K562 (cell line): ENCODE data around the gene AFDN. TPM values are rescaled to one million over a fixed set of nuclear protein-coding genes. Genes with fewer than 3 reads are reported as not detected.

ENCODE experiments used
- ARHGAP35 ChIP-seq: fragments of 450-650 bp; IDR thresholded peaks from 2 replicates; pipeline ENCODE4 v1.6.1; 2018; ENCODE audit not compliant: partially characterized antibody
- BMI1 ChIP-seq: fragments of 150-350 bp; IDR thresholded peaks from 2 replicates; pipeline ENCODE4 v1.6.1; 2014; ENCODE audit warnings: low read length
- KDM1A ChIP-seq, 2 experiments: fragments of 450-650 bp; IDR thresholded peaks; 2 replicates each; pipeline ENCODE4 v1.6.1; 2016; ENCODE audit warnings: mild to moderate bottlenecking in 2 of 2
- KHSRP ChIP-seq: fragments of 450-650 bp; IDR thresholded peaks from 2 replicates; pipeline ENCODE4 v1.6.1; 2017
- MLLT1 ChIP-seq, 2 experiments: fragments of 450-650 bp; IDR thresholded peaks; 2 replicates each; pipeline ENCODE4 v1.6.1; 2016
- NR0B1 ChIP-seq: fragments of 450-650 bp; IDR thresholded peaks from one replicate; pipeline ENCODE4 v1.6.1; 2018; ENCODE audit warnings: mild to moderate bottlenecking, moderate library complexity; ENCODE audit not compliant: partially characterized antibody
- POLR2G ChIP-seq: fragments of 200-400 bp; formaldehyde crosslinking; IDR thresholded peaks from 2 replicates; pipeline ENCODE4 v1.6.1; 2017; ENCODE audit warnings: low read depth, mild to moderate bottlenecking, antibody characterized with exemption, low read length, moderate library complexity
- SAFB2 ChIP-seq: fragments of 200-400 bp; formaldehyde crosslinking; IDR thresholded peaks from 2 replicates; pipeline ENCODE4 v1.6.1; 2018; ENCODE audit warnings: borderline replicate concordance, low read length, low read depth, moderate library complexity; ENCODE audit not compliant: severe bottlenecking
- SMARCE1 ChIP-seq: fragments of 450-650 bp; IDR thresholded peaks from 2 replicates; pipeline ENCODE4 v1.7.1; 2016; ENCODE audit warnings: mild to moderate bottlenecking
- SNRNP70 ChIP-seq: fragments of 200-400 bp; formaldehyde crosslinking; optimal IDR thresholded peaks from 2 replicates; pipeline ENCODE3; 2017; ENCODE audit warnings: low read depth, low read length
- SRSF1 ChIP-seq: fragments of 200-400 bp; formaldehyde crosslinking; IDR thresholded peaks from 2 replicates; pipeline ENCODE4 v1.6.1; 2017; ENCODE audit warnings: mild to moderate bottlenecking, low read depth, low read length, moderate library complexity
- WHSC1 ChIP-seq: IDR thresholded peaks from one replicate; pipeline ENCODE4 v1.6.1; 2012; ENCODE audit warnings: low read length, control low read depth, inconsistent platforms
- XRCC5 ChIP-seq: fragments of 200-400 bp; formaldehyde crosslinking; IDR thresholded peaks from 2 replicates; pipeline ENCODE4 v1.6.1; 2017; ENCODE audit warnings: low read depth, mild to moderate bottlenecking, low read length
- ZBTB1 ChIP-seq: sonication (generic); formaldehyde crosslinking; IDR thresholded peaks from 2 replicates; pipeline ENCODE4 v1.8.1; 2023; ENCODE audit warnings: missing genetic modification reagents, low read depth, mild to moderate bottlenecking, borderline replicate concordance
- ZC3H8 ChIP-seq: fragments of 450-650 bp; IDR thresholded peaks from 2 replicates; pipeline ENCODE4 v1.6.1; 2017
- ZNF695 ChIP-seq: fragments of 450-650 bp; formaldehyde crosslinking; IDR thresholded peaks from 2 replicates; pipeline ENCODE4 v1.4.0; 2020; ENCODE audit warnings: mild to moderate bottlenecking, moderate library complexity
- polyA plus RNA-seq, 8 experiments: library from polyadenylated mRNA; depleted of rRNA in 4 of 8; stranded (reverse) in 5 of 8; unstranded in 3 of 8; fragments of >200 nt; fragmentation: Nextera tagmentation in 2 of 8; fragmentation: Illumina TruSeq in 1 of 8; extraction: Ambion mirVana in 2 of 8; extraction: Trizol in 1 of 8; gene quantifications; 2 replicates each; pipeline versions ENCODE4 v1.2.1 to v1.2.3, GENCODE V29; 2011 to 2014; ENCODE audit warnings: inconsistent platforms in 1 of 8, missing spikeins in 1 of 8
- total RNA-seq, 7 experiments: library from RNA; depleted of rRNA in 6 of 7; stranded (reverse); fragments of >200 nt in 6 of 7; fragmentation: Illumina TruSeq in 2 of 7; extraction: Trizol in 2 of 7; gene quantifications; 2 replicates each; pipeline versions ENCODE4 v1.2.1 to v1.2.3, GENCODE V29; 2011 to 2021; ENCODE audit warnings: low replicate concordance in 1 of 7
- TF ChIP-seq, protein P1 (sequence below): sonication (generic); formaldehyde crosslinking; IDR thresholded peaks from 2 replicates; pipeline ENCODE4 v1.8.0; 2022; ENCODE audit warnings: mild to moderate bottlenecking, missing genetic modification reagents
- TF ChIP-seq, protein P2 (sequence below): fragments of 200-800 bp; sonication (Bioruptor generic); IDR thresholded peaks from 2 replicates; pipeline ENCODE4 v1.6.1; 2017; ENCODE audit warnings: missing genetic modification characterization, missing compliant biosample characterization
- TF ChIP-seq, protein P3 (sequence below): fragments of 250-450 bp; sonication (Bioruptor Pico); IDR thresholded peaks from 2 replicates; pipeline ENCODE4 v1.5.0; 2021

The AFDN gene
- total and polyA plus RNA-seq, 9 of the 15 experiments (the other 6 are each of a cell fraction or from before 2014, with no cell fraction given): 7.2 to 129 (median 105) TPM

DNA sequence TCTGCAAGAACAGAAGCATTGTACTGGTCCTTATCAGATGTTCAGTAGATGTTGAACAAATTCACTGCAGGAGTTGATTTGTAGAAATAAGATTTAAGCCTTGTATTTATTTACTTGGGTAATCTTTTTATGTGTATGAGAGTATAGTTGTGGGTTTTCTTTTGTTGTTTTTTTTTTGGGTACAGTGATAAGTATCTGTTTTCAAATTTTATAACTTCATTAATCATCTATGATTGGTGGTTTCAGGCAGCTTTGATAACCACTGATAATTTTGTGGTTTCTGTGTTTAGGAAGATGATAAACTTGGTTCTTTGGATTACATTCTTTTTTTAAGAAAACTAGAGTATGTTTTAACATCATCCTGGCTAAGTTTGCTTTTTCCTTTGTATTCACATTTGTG is 2.8 kb downstream of the AFDN start (continued):
- TF ChIP-seq SRSF1: no peak
- no peak for TF ChIP-seq KHSRP
- no peak for TF ChIP-seq SAFB2
- peak; percentile 72; the same call in 1 of the 2 replicates for TF ChIP-seq SMARCE1
- TF ChIP-seq ZC3H8: no peak
- no peak for TF ChIP-seq WHSC1
- TF ChIP-seq, protein P1, sequence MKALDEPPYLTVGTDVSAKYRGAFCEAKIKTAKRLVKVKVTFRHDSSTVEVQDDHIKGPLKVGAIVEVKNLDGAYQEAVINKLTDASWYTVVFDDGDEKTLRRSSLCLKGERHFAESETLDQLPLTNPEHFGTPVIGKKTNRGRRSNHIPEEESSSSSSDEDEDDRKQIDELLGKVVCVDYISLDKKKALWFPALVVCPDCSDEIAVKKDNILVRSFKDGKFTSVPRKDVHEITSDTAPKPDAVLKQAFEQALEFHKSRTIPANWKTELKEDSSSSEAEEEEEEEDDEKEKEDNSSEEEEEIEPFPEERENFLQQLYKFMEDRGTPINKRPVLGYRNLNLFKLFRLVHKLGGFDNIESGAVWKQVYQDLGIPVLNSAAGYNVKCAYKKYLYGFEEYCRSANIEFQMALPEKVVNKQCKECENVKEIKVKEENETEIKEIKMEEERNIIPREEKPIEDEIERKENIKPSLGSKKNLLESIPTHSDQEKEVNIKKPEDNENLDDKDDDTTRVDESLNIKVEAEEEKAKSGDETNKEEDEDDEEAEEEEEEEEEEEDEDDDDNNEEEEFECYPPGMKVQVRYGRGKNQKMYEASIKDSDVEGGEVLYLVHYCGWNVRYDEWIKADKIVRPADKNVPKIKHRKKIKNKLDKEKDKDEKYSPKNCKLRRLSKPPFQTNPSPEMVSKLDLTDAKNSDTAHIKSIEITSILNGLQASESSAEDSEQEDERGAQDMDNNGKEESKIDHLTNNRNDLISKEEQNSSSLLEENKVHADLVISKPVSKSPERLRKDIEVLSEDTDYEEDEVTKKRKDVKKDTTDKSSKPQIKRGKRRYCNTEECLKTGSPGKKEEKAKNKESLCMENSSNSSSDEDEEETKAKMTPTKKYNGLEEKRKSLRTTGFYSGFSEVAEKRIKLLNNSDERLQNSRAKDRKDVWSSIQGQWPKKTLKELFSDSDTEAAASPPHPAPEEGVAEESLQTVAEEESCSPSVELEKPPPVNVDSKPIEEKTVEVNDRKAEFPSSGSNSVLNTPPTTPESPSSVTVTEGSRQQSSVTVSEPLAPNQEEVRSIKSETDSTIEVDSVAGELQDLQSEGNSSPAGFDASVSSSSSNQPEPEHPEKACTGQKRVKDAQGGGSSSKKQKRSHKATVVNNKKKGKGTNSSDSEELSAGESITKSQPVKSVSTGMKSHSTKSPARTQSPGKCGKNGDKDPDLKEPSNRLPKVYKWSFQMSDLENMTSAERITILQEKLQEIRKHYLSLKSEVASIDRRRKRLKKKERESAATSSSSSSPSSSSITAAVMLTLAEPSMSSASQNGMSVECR (CRISPR knock-in tag): no peak
- TF ChIP-seq NR0B1: no peak
- TF ChIP-seq MLLT1 (IDR thresholded peaks at IDR 0.05): 0 out of 4 replicates have a peak, but pooled peaks of 1 of the 2 experiments have one; percentile 28
- TF ChIP-seq BMI1: no peak
- TF ChIP-seq SNRNP70: no peak
- no peak for TF ChIP-seq XRCC5
- TF ChIP-seq, protein P2, sequence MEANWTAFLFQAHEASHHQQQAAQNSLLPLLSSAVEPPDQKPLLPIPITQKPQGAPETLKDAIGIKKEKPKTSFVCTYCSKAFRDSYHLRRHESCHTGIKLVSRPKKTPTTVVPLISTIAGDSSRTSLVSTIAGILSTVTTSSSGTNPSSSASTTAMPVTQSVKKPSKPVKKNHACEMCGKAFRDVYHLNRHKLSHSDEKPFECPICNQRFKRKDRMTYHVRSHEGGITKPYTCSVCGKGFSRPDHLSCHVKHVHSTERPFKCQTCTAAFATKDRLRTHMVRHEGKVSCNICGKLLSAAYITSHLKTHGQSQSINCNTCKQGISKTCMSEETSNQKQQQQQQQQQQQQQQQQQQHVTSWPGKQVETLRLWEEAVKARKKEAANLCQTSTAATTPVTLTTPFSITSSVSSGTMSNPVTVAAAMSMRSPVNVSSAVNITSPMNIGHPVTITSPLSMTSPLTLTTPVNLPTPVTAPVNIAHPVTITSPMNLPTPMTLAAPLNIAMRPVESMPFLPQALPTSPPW: no peak
- TF ChIP-seq ZBTB1 (CRISPR knock-in tag): no peak
- TF ChIP-seq ZNF695 (CRISPR knock-in tag): no peak
- no peak for TF ChIP-seq POLR2G
- TF ChIP-seq ARHGAP35: no peak
- TF ChIP-seq, protein P3, sequence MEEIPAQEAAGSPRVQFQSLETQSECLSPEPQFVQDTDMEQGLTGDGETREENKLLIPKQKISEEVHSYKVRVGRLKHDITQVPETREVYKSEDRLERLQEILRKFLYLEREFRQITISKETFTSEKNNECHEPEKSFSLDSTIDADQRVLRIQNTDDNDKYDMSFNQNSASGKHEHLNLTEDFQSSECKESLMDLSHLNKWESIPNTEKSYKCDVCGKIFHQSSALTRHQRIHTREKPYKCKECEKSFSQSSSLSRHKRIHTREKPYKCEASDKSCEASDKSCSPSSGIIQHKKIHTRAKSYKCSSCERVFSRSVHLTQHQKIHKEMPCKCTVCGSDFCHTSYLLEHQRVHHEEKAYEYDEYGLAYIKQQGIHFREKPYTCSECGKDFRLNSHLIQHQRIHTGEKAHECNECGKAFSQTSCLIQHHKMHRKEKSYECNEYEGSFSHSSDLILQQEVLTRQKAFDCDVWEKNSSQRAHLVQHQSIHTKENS (CRISPR knock-in tag): no peak
- TF ChIP-seq KDM1A (IDR thresholded peaks at IDR 0.05): no peak; a peak in 1 of 4 replicates
